Measurements from ENCODE around the gene ZNF750.

DNA sequence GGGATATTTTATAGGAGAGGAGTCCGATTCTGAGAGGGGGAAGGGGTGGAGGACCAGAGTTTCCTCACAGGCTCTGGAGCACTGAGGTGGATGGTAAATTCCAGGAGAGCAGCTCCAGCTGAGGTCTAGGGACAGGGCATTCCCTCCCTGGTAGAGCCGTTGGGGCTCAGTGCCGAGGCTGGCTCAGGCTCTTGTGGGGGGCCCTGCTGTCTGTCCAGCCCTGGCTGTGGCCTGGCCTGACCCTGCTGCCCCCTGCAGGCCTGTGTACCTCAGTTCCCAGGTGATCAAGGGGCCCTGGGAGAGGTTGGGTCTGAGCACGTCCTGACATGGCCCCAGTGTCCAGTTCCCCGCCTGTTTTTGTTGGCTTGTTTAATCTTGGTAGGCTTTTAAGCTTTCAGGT lies 16.8 kb downstream of the ZNF750 start:
- TF ChIP-seq CTCF (IDR thresholded peaks at IDR 0.05; ENCODE audit: low read depth, low read length, missing input control), result no peak
- TF ChIP-seq EGR1 (IDR thresholded peaks at IDR 0.05; ENCODE audit: low read depth in 2 of 2), result no peak
- no peak for TF ChIP-seq JUND (IDR thresholded peaks at IDR 0.05)
- no peak for TF ChIP-seq ZBTB33 (IDR thresholded peaks at IDR 0.05)
- TF ChIP-seq TAF1 (conservative IDR thresholded peaks at IDR 0.05), result no peak
- TF ChIP-seq FOXA2 (IDR thresholded peaks at IDR 0.05), result no peak
- TF ChIP-seq RAD21 (IDR thresholded peaks at IDR 0.05), result no peak
